HG03039 (cell line): ENCODE results near the gene NCOA5.

Experiments used
- ATAC-seq: cut with Tn5 transposase; IDR thresholded peaks from one replicate; pipeline ENCODE4 v1.9.1; 2021; ENCODE audit warnings: mild to moderate bottlenecking, moderate library complexity; ENCODE audit not compliant: unreplicated experiment

The NCOA5 gene

GRCh38 chr20:46046588-46047310, 43.0 kb downstream of the NCOA5 start:
- ATAC-seq: no peak

GRCh38 chr20:46044896-46045295, 44.9 kb downstream of the NCOA5 start:
- no peak for ATAC-seq

- ATAC-seq: no peak
These were observed 46.2 kb downstream of the NCOA5 start for GRCh38 chr20:46043556-46043955.

- no peak for ATAC-seq
These were observed 48.7 kb downstream of the NCOA5 start for GRCh38 chr20:46040902-46041535.

GRCh38 chr20:46037036-46037435, 52.7 kb downstream of the NCOA5 start:
- ATAC-seq: no peak

- no peak for ATAC-seq
These were observed 53.4 kb downstream of the NCOA5 start for GRCh38 chr20:46036370-46036769.

GRCh38 chr20:46035713-46036112, 54.0 kb downstream of the NCOA5 start:
- no peak for ATAC-seq

GRCh38 chr20:46035253-46035652, 54.5 kb downstream of the NCOA5 start:
- no peak for ATAC-seq

GRCh38 chr20:46034039-46034438, 55.7 kb downstream of the NCOA5 start:
- ATAC-seq: no peak

GRCh38 chr20:46031701-46032254, 58.0 kb downstream of the NCOA5 start:
- ATAC-seq: no peak

GRCh38 chr20:46031014-46031569, 58.7 kb downstream of the NCOA5 start:
- ATAC-seq: no peak

GRCh38 chr20:46030284-46031013, 59.3 kb downstream of the NCOA5 start:
- no peak for ATAC-seq

GRCh38 chr20:46028772-46029371, 60.9 kb downstream of the NCOA5 start, which contains the start of gene SLC12A5:
SLC12A5 (plus strand) TSS chr20:46029215; CDS start chr20:46029345, 130 bp downstream.
- ATAC-seq: no peak

GRCh38 chr20:46028110-46028509, 61.7 kb downstream of the NCOA5 start:
- no peak for ATAC-seq

GRCh38 chr20:46027245-46027853, 62.4 kb downstream of the NCOA5 start:
- ATAC-seq: no peak

GRCh38 chr20:46025376-46025783, 64.4 kb downstream of the NCOA5 start:
- no peak for ATAC-seq

- ATAC-seq: no peak
These were observed 65.8 kb downstream of the NCOA5 start for GRCh38 chr20:46023999-46024398.

GRCh38 chr20:46023148-46023484, 66.6 kb downstream of the NCOA5 start:
- no peak for ATAC-seq

- ATAC-seq: no peak
These were observed 67.2 kb downstream of the NCOA5 start for GRCh38 chr20:46022411-46023147.
